Caco-2 (cell line): ENCODE measurements around the gene MN1. TPM values are rescaled to one million over a fixed set of nuclear protein-coding genes. Genes with fewer than 3 reads are reported as not detected.

ENCODE experiments used
- BruUV-seq: library from RNA; stranded (reverse); fragments of 400-500 nt; replicated peaks from 2 replicates; lab custom pipeline; 2021; lab: Mats Ljungman, UMichigan
- CTCF ChIA-PET: fragments of 300-600 bp; sonication (Branson Sonifier 250); formaldehyde crosslinking; loops from one replicate; lab custom pipeline; 2022; ENCODE audit warnings: antibody characterized with exemption; lab: Charles Lee
- POLR2A ChIA-PET: fragments of 300-600 bp; sonication (Branson Sonifier 250); formaldehyde crosslinking; loops from one replicate; lab custom pipeline; 2022; ENCODE audit warnings: antibody characterized with exemption; lab: Charles Lee
- DNase-seq, 2 experiments: peaks; one replicate each; pipeline versions ENCODE4 v3.0.0 to v3.0.0-alpha.2; 2020 to 2022
- H3K27me3 ChIP-seq: replicated peaks from 2 replicates; pipeline ENCODE4 v1.6.0; 2011; ENCODE audit warnings: low read length; ENCODE audit not compliant: control insufficient read depth, insufficient read depth
- H3K36me3 ChIP-seq: 2 replicates; pipeline ENCODE4 v1.5.1; 2011; ENCODE audit warnings: low read length; ENCODE audit not compliant: control insufficient read depth, insufficient read depth
- H3K4me1 ChIP-seq: fragments of 250-450 bp; sonication (Bioruptor Pico); 2 replicates; pipeline ENCODE4 v1.5.1; 2020; ENCODE audit warnings: mild to moderate bottlenecking
- H3K4me3 ChIP-seq: 2 replicates; pipeline ENCODE4 v1.5.1; 2011; ENCODE audit warnings: low read depth, mild to moderate bottlenecking, control low read depth, low read length
- H3K9me3 ChIP-seq: fragments of 250-450 bp; sonication (Bioruptor Pico); 2 replicates; pipeline ENCODE4 v1.5.1; 2020; ENCODE audit warnings: mild to moderate bottlenecking, moderate library complexity
- H3K27ac Mint-ChIP-seq: one replicate; pipeline ENCODE4 v1.8.0; 2022; ENCODE audit warnings: mixed read lengths; ENCODE audit not compliant: unreplicated experiment
- H3K27me3 Mint-ChIP-seq: one replicate; pipeline ENCODE4 v1.8.0; 2022; ENCODE audit warnings: mixed read lengths; ENCODE audit not compliant: insufficient read depth, unreplicated experiment
- H3K36me3 Mint-ChIP-seq: one replicate; pipeline ENCODE4 v1.8.0; 2022; ENCODE audit warnings: mild to moderate bottlenecking, mixed read lengths; ENCODE audit not compliant: insufficient read depth, unreplicated experiment
- H3K4me1 Mint-ChIP-seq: one replicate; pipeline ENCODE4 v1.8.0; 2022; ENCODE audit warnings: low read depth, mixed read lengths; ENCODE audit not compliant: unreplicated experiment
- H3K4me3 Mint-ChIP-seq: one replicate; pipeline ENCODE4 v1.8.0; 2022; ENCODE audit warnings: mild to moderate bottlenecking, moderate library complexity, mixed read lengths; ENCODE audit not compliant: unreplicated experiment
- H3K9me3 Mint-ChIP-seq: one replicate; pipeline ENCODE4 v1.8.0; 2022; ENCODE audit warnings: mixed read lengths; ENCODE audit not compliant: unreplicated experiment
- intact Hi-C: fragments of 100-400 bp; cut with micrococcal nuclease; formaldehyde crosslinking; loops from one replicate; pipeline ENCODE4 v1.10.0; 2022; ENCODE audit not compliant: unreplicated experiment
- total RNA-seq: library from RNA; stranded (reverse); gene quantifications from 2 replicates; pipeline ENCODE4 v1.2.3, GENCODE V29; 2022
- TF ChIP-seq, protein P1 (sequence below), 2 experiments: fragments of 200-600 bp in 1 of 2; IDR thresholded peaks; 1 replicate in 1 of 2; 2 replicates in 1 of 2; pipeline versions ENCODE4 v1.5.1 to v1.8.0; 2011 to 2022; ENCODE audit warnings: antibody characterized with exemption in 1 of 2, control low read depth in 1 of 2, inconsistent platforms in 1 of 2, low read depth in 1 of 2, low read length in 1 of 2, mild to moderate bottlenecking in 1 of 2, moderate library complexity in 1 of 2; ENCODE audit not compliant: insufficient read depth in 1 of 2, severe bottlenecking in 1 of 2, unreplicated experiment in 1 of 2

Gene MN1
- total RNA-seq, 1 experiment from 2014 or later, result 0.32 TPM

DNA sequence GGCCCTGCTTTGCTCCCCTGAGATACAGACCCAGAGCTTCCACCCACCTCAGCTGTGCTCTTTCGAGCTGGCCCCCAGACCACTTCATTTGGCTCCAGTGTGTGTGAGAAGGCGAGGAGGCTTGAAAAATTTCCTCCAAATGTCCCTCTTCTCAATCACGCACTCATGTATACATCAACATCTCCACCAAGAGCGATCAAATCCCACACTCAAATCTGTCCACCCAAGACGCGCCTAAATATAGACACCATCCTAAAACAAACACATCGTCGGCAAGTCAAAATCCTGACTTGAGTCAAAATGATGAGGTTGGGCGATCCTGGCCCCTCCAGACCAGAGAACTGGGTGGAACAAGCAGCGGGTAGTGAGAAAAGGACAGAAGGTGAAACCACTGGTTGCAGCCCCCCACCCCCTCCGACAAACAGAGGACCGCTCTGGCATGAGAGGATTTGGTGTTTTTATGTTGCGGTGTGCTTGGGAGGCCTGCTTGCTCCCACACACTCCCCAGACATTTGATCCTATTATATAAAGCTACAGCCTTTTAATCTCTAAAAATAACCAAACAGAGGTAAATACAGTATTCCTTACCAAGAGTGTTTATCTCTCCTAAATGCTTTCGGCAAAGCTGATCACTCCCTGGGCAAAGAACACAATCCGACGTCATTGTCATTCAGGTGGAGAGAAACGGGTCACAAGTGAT is 10.2 kb downstream of the MN1 start:
- Mint-ChIP-seq H3K27me3 (peaks cover 5% of the 10 kb centered on the region), H3K4me1 (no peaks in the 10 kb centered on the region), H3K4me3 (no peak overlapping the region), H3K36me3 (no peaks in the 10 kb centered on the region), H3K9me3 (no peaks in the 10 kb centered on the region), H3K27ac (no peak overlapping the region)
- DNase-seq, result no peak
- Histone ChIP-seq H3K4me3 (no peak overlapping the region), H3K4me1 (no peaks in the 10 kb centered on the region), H3K9me3 (no peaks in the 10 kb centered on the region), H3K27me3 (no peaks in the 10 kb centered on the region), H3K36me3 (no peaks in the 10 kb centered on the region)
- intact Hi-C loops, result no loop called here
- POLR2A ChIA-PET, result no interaction called here
- TF ChIP-seq, protein P1, sequence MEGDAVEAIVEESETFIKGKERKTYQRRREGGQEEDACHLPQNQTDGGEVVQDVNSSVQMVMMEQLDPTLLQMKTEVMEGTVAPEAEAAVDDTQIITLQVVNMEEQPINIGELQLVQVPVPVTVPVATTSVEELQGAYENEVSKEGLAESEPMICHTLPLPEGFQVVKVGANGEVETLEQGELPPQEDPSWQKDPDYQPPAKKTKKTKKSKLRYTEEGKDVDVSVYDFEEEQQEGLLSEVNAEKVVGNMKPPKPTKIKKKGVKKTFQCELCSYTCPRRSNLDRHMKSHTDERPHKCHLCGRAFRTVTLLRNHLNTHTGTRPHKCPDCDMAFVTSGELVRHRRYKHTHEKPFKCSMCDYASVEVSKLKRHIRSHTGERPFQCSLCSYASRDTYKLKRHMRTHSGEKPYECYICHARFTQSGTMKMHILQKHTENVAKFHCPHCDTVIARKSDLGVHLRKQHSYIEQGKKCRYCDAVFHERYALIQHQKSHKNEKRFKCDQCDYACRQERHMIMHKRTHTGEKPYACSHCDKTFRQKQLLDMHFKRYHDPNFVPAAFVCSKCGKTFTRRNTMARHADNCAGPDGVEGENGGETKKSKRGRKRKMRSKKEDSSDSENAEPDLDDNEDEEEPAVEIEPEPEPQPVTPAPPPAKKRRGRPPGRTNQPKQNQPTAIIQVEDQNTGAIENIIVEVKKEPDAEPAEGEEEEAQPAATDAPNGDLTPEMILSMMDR (IDR thresholded peaks at IDR 0.05; ENCODE audit: insufficient read depth in 1 of 2, low read depth in 1 of 2, low read length in 1 of 2, severe bottlenecking in 1 of 2, unreplicated experiment in 1 of 2), result no peak
- no TSS peak for BruUV-seq
- CTCF ChIA-PET, result interaction anchor here (1.3 kb wide), 1 partner anchor 14 kb away, joined by 3 read pairs; no protein-coding TSS in a partner anchor

- Mint-ChIP-seq H3K4me3 (no peak overlapping the region), H3K27me3 (peaks cover 5% of the 10 kb centered on the region), H3K9me3 (no peaks in the 10 kb centered on the region), H3K4me1 (no peaks in the 10 kb centered on the region), H3K36me3 (no peaks in the 10 kb centered on the region), H3K27ac (no peak overlapping the region)
- Histone ChIP-seq H3K9me3 (no peaks in the 10 kb centered on the region), H3K4me3 (no peak overlapping the region), H3K27me3 (no peaks in the 10 kb centered on the region), H3K4me1 (no peaks in the 10 kb centered on the region), H3K36me3 (no peaks in the 10 kb centered on the region)
- no peak for DNase-seq
- intact Hi-C loops, result no loop called here
- TF ChIP-seq, protein P1 (IDR thresholded peaks at IDR 0.05; ENCODE audit: insufficient read depth in 1 of 2, low read depth in 1 of 2, low read length in 1 of 2, severe bottlenecking in 1 of 2, unreplicated experiment in 1 of 2), result no peak
- no TSS peak for BruUV-seq
- CTCF ChIA-PET, result interaction anchor here (1.3 kb wide), 1 partner anchor 14 kb away, joined by 3 read pairs; no protein-coding TSS in a partner anchor
- POLR2A ChIA-PET, result no interaction called here
Observed at GRCh38 chr22:27790376-27791158, 11.0 kb downstream of the MN1 start.

DNA sequence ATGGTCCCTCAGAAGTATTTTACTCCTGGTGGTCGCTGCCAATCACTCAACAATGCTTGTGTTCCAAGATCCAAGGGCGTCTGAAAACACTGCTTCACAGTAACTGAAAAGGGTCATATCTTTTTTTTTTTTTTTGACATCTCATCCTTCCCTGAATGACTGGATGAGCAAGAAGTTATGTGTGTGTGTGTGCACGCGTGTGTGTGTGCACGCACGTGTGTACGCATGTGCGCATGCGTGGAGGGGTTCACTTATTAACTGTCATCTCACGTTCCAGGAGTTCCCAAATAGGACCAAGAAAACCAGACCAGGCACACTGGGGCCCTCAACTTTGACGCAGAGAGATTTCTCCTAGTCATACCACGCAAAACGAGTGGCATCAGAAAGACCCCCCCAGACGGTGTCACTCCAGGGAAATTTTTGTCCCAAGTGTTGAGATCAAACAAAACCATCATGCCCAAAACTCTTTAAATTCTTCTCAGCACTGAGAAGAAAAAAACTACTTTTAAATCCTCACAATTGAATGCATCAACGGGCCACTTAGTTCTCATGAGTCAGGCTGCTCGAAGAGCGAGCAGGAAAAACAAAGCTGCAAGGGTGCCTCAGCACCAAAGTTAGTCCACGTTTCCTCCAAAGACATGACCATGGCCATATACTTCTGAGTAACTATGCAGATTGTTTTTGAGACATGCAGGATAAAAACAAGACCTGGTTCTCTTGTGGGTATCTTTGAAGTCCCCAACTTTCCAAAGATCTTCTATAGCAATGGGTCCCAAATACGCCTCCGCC is 12.9 kb downstream of the MN1 start:
- CTCF ChIA-PET, result no interaction called here
- H3K4me1 Mint-ChIP-seq, result no peaks in the 10 kb centered on the region

More for the DNA sequence above, 12.9 kb downstream of the MN1 start:
- Histone ChIP-seq H3K4me3 (no peak overlapping the region), H3K4me1 (no peaks in the 10 kb centered on the region), H3K9me3 (no peaks in the 10 kb centered on the region), H3K36me3 (no peaks in the 10 kb centered on the region), H3K27me3 (no peaks in the 10 kb centered on the region)
- Mint-ChIP-seq H3K27me3 (peaks cover 5% of the 10 kb centered on the region), H3K4me3 (no peak overlapping the region), H3K9me3 (no peaks in the 10 kb centered on the region), H3K27ac (no peak overlapping the region), H3K36me3 (no peaks in the 10 kb centered on the region)
- BruUV-seq, result no TSS peak
- POLR2A ChIA-PET, result no interaction called here
- TF ChIP-seq, protein P1 (IDR thresholded peaks at IDR 0.05; ENCODE audit: insufficient read depth in 1 of 2, low read depth in 1 of 2, low read length in 1 of 2, severe bottlenecking in 1 of 2, unreplicated experiment in 1 of 2), result no peak
- intact Hi-C loops, result no loop called here
- DNase-seq, result no peak
